ENCODE measurements around the gene NUFIP1.

Gene NUFIP1

GRCh38 chr13:44921246-44921877 lies 67.9 kb downstream of the NUFIP1 start:
- TF ChIP-seq, protein P1, sequence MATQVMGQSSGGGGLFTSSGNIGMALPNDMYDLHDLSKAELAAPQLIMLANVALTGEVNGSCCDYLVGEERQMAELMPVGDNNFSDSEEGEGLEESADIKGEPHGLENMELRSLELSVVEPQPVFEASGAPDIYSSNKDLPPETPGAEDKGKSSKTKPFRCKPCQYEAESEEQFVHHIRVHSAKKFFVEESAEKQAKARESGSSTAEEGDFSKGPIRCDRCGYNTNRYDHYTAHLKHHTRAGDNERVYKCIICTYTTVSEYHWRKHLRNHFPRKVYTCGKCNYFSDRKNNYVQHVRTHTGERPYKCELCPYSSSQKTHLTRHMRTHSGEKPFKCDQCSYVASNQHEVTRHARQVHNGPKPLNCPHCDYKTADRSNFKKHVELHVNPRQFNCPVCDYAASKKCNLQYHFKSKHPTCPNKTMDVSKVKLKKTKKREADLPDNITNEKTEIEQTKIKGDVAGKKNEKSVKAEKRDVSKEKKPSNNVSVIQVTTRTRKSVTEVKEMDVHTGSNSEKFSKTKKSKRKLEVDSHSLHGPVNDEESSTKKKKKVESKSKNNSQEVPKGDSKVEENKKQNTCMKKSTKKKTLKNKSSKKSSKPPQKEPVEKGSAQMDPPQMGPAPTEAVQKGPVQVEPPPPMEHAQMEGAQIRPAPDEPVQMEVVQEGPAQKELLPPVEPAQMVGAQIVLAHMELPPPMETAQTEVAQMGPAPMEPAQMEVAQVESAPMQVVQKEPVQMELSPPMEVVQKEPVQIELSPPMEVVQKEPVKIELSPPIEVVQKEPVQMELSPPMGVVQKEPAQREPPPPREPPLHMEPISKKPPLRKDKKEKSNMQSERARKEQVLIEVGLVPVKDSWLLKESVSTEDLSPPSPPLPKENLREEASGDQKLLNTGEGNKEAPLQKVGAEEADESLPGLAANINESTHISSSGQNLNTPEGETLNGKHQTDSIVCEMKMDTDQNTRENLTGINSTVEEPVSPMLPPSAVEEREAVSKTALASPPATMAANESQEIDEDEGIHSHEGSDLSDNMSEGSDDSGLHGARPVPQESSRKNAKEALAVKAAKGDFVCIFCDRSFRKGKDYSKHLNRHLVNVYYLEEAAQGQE (IDR thresholded peaks at IDR 0.05; ENCODE audit: insufficient read depth in 1 of 2, low read depth in 2 of 2, low read length in 2 of 2): no peak
- TF ChIP-seq SIN3A (IDR thresholded peaks at IDR 0.05; ENCODE audit: borderline replicate concordance, insufficient read depth, low read length) (no peak), TAF1 (IDR thresholded peaks at IDR 0.05; ENCODE audit: borderline replicate concordance, insufficient read depth, low read length) (no peak), FOXP2 (optimal IDR thresholded peaks at IDR 0.05; ENCODE audit: borderline replicate concordance, extremely low read depth, extremely low read length, insufficient read depth) (no peak), POLR2AphosphoS5 (IDR thresholded peaks at IDR 0.05; ENCODE audit: low read depth, low read length) (no peak)

DNA sequence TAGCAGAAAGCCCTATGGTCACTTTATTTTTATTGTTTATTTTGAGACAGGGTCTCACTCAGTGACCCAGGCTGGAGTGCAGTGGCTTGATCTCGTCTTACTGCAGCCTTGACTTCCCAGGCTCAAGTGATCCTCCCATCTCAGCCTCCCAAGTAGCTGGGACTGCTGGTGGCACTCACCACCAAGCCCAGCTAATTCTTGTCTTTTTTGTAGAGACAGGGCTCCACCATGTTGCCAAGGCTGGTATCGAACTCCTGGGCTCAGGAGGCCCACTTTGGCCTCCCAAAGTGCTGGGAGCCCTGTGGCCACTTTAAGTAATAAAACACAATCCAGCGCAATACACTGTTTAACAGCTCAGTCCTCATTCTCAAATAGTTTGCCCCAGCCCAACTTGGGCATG lies 69.3 kb downstream of the NUFIP1 start:
- TF ChIP-seq POLR2AphosphoS5 (IDR thresholded peaks at IDR 0.05; ENCODE audit: low read depth, low read length) (no peak), SIN3A (IDR thresholded peaks at IDR 0.05; ENCODE audit: borderline replicate concordance, insufficient read depth, low read length) (no peak)
- TF ChIP-seq, protein P1 (IDR thresholded peaks at IDR 0.05; ENCODE audit: insufficient read depth in 1 of 2, low read depth in 2 of 2, low read length in 2 of 2): no peak

- TF ChIP-seq POLR2AphosphoS5 (IDR thresholded peaks at IDR 0.05; ENCODE audit: low read depth, low read length) (no peak), FOXP2 (optimal IDR thresholded peaks at IDR 0.05; ENCODE audit: borderline replicate concordance, extremely low read depth, extremely low read length, insufficient read depth) (no peak), SIN3A (IDR thresholded peaks at IDR 0.05; ENCODE audit: borderline replicate concordance, insufficient read depth, low read length) (no peak), TAF1 (IDR thresholded peaks at IDR 0.05; ENCODE audit: borderline replicate concordance, insufficient read depth, low read length) (no peak)
- TF ChIP-seq, protein P1 (IDR thresholded peaks at IDR 0.05; ENCODE audit: insufficient read depth in 1 of 2, low read depth in 2 of 2, low read length in 2 of 2): no peak
These were observed 70.0 kb downstream of the NUFIP1 start for GRCh38 chr13:44919104-44919804.

DNA sequence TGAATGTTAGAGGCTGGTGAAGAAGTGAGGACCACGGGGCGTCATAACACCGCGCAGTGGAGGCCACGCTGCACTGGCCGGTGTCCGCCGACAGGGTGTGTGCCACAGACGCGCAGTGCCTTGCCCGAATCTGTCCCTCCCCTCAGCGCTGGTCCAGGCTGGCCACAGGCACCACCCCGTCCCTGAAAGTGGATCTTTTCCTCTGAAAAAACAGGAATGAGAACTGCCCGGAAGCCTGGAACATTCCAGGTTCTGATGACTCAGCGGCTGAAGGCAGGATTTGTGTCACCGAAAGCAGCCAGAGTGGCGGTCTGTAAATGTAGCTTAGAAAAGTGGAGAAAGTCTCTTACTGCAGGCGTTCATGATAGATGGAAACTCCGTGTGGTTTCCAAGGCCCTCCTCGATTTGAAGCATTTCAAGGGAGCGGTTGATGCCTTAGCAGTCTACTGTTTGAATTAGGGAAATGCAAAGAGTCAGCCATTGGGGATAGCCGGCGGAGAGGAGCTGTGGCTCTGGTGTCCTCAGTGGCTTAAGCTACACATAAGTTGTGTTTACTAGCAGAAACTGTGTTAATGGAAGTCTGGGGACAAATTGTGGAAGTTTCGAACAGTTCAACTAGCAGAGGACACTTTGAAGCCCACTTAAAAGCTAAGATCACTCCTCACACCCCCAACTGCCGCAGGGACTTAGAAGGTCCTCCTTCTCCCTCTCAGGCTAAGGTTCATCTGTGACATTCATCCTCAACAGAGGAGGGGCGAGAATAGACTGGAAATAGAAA lies 70.8 kb downstream of the NUFIP1 start:
- TF ChIP-seq, protein P1 (IDR thresholded peaks at IDR 0.05; ENCODE audit: insufficient read depth in 1 of 2, low read depth in 2 of 2, low read length in 2 of 2): no peak
- TF ChIP-seq FOXP2 (optimal IDR thresholded peaks at IDR 0.05; ENCODE audit: borderline replicate concordance, extremely low read depth, extremely low read length, insufficient read depth): peak; percentile 94
- TF ChIP-seq TAF1 (IDR thresholded peaks at IDR 0.05; ENCODE audit: borderline replicate concordance, insufficient read depth, low read length): no peak

Data from PFSK-1 (cell line).